MM.1S (cell line): ENCODE measurements around the gene CHMP5.

ENCODE experiments used
- CTCF ChIP-seq: fragments of 300-600 bp; sonication (generic); IDR thresholded peaks from 2 replicates; pipeline ENCODE4 v1.5.1; 2016; ENCODE audit warnings: antibody characterized with exemption, low read length, mixed read lengths
- EZH2 ChIP-seq: fragments of 300-600 bp; sonication (generic); optimal IDR thresholded peaks from 2 replicates; pipeline ENCODE3; 2017; ENCODE audit warnings: low read depth, mild to moderate bottlenecking, antibody characterized with exemption, low read length, mixed read lengths
- EZH2phosphoT487 ChIP-seq: fragments of 300-600 bp; sonication (generic); IDR thresholded peaks from 2 replicates; pipeline ENCODE4 v1.6.1; 2018; ENCODE audit warnings: antibody characterized with exemption, low read length

- TF ChIP-seq CTCF (no peak), EZH2phosphoT487 (no peak), EZH2 (no peak)
Observed at GRCh38 chr9:33297432-33297831, 32.6 kb downstream of the CHMP5 start.
